Omental fat pad (tissue), 4 donors: Measurements from ENCODE around the gene TCF3. TPM values are rescaled to one million over a fixed set of nuclear protein-coding genes. Genes with fewer than 3 reads are reported as not detected.

Source experiments
- ATAC-seq: fragments of 150-250 bp; one replicate; pipeline ENCODE4 v1.9.1; 2016; ENCODE audit warnings: mild to moderate bottlenecking, moderate library complexity; ENCODE audit not compliant: low FRiP score
- DNase-seq: peaks from one replicate; pipeline ENCODE4 v3.0.0-alpha.2; 2019; ENCODE audit warnings: low spot score
- total RNA-seq, 4 donors: library from RNA; depleted of rRNA; stranded (reverse); fragments of >200 nt; gene quantifications; one replicate each; pipeline ENCODE4 v1.1.0, GENCODE V29; 2016
- TF ChIP-seq, protein P1 (sequence below), 3 donors: fragments of 450-650 bp; IDR thresholded peaks; one replicate each; pipeline ENCODE4 v1.5.1; 2016 to 2017; ENCODE audit warnings: antibody characterized with exemption in 3 of 3, mild to moderate bottlenecking in 3 of 3, moderate library complexity in 2 of 3

Gene TCF3
- total RNA-seq, 4 donors from 2014 or later, result 24.2 to 46.6 (median 40.4) TPM

DNA sequence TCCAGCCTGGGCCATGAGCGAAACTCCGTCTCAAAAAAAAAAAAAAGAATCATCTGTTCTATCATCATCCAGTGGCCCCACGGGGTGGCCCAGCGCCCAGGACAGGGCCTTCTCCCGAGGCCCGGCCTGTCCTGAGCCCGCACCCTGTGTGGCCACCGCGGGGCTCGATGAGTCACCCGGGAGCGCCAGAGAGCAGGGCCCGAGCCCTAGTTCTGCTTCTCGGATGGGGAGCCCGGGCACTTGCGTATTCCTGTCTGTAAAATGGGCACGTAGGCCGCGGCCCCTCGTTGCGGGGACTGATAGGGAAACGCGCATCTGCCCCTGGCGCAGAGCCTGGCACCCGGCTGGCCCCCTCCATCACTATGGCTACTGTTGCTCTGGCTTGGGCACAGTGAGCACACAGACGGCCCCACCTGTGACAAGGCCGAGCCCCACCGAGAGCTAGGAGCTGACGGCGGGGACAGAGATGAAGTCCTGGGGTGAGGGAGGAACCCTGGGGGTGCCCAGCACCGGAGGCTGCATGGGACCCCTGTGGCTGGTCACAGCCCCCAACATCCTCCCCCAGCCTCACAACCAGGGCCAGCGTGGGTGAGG lies 25.9 kb downstream of the TCF3 start:
- TF ChIP-seq, protein P1, sequence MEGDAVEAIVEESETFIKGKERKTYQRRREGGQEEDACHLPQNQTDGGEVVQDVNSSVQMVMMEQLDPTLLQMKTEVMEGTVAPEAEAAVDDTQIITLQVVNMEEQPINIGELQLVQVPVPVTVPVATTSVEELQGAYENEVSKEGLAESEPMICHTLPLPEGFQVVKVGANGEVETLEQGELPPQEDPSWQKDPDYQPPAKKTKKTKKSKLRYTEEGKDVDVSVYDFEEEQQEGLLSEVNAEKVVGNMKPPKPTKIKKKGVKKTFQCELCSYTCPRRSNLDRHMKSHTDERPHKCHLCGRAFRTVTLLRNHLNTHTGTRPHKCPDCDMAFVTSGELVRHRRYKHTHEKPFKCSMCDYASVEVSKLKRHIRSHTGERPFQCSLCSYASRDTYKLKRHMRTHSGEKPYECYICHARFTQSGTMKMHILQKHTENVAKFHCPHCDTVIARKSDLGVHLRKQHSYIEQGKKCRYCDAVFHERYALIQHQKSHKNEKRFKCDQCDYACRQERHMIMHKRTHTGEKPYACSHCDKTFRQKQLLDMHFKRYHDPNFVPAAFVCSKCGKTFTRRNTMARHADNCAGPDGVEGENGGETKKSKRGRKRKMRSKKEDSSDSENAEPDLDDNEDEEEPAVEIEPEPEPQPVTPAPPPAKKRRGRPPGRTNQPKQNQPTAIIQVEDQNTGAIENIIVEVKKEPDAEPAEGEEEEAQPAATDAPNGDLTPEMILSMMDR (IDR thresholded peaks at IDR 0.05), result no peak
- DNase-seq (no peak), ATAC-seq (no peak)

DNA sequence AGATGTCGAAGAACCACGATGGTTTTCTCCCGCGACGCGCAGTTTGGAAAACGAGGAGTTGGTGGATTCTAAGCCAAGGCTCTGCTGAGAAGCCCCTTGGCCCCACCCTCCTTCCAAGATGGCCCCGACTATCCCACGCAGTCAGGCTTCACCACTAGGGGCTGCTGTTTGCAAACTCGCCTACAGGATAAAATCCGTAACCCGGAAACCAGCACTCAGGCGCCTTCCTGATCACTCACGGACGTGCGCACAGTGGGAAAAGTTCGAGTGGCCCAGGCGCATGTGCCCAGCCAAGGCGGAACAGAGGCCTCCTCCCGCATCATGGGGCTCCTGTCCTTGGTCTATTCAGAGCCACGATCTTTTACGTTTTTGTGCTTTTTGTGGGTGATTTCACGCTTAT lies 28.0 kb downstream of the TCF3 start:
- TF ChIP-seq, protein P1 (IDR thresholded peaks at IDR 0.05), result no peak
- no peak for DNase-seq

DNA sequence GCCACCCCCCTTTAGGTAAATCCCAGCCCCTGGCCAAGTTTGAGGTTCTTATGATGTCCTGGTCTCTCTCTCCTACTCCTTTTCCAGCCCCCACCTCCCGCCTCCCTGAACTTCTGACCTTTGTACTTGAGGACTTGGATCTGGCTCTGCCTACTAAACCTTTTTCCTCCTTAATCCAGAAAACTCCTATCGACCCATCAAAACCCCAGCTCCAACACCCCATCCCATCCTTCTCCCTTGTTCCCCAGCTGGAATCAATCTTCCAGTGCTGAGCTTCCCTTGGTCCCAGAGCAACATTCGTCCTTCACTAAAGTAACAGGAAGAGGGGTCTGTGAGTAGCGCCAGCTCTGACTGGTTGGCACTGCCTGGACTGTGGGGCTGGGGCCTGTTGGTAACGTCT lies 29.9 kb downstream of the TCF3 start:
- DNase-seq (no peak), ATAC-seq (no peak)
- TF ChIP-seq, protein P1 (IDR thresholded peaks at IDR 0.05), result no peak

More for the DNA sequence above, 28.0 kb downstream of the TCF3 start:
- no peak for ATAC-seq

DNA sequence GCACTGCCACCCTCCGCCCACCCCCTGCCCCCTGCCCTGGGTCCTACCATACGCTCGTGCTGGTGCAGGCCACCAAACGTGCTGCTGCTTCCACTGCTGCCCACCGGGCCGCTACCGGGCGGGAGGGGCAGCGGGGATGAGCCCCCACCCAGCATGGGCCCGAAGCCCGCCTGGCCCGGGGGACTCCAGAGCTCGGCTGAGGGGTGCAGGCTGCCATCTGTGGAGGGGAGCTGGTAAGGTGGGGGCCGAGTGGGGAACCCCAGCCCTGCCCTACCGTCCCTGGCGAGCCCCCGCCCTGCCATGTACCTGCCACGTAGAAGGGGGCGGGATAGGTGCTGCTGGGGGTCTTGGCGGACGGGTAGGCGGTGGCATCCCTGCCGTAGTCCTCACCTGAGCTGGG lies 30.4 kb downstream of the TCF3 start:
- TF ChIP-seq, protein P1 (IDR thresholded peaks at IDR 0.05), result no peak
- ATAC-seq, result no peak
- DNase-seq, result no peak

- no peak for ATAC-seq
- TF ChIP-seq, protein P1 (IDR thresholded peaks at IDR 0.05), result no peak
- no peak for DNase-seq
These were observed 30.8 kb downstream of the TCF3 start for GRCh38 chr19:1621574-1621973.

DNA sequence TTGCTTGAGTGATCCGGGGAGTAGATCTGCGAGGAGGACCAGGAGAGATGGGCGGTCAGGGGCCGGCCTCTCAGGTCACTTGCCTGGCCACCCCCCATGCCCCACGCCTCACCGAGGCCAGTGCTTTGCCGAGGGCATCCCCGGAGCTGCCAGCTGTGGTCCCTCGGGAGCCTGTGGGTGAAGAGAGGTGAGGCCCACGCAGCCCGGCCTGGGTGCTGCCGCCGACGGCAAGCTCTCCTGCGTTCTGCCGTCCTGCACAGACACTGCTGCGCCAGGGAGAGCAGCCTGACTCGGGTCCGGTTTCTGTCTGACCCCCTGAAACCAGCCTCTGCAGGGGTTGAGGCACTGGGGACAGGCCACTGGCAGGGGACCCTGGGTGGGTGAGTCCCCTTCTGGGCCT lies 31.4 kb downstream of the TCF3 start:
- TF ChIP-seq, protein P1 (IDR thresholded peaks at IDR 0.05), result no peak
- DNase-seq, result no peak
- no peak for ATAC-seq

- DNase-seq (no peak), ATAC-seq (no peak)
- TF ChIP-seq, protein P1 (IDR thresholded peaks at IDR 0.05), result no peak
These were observed 31.9 kb downstream of the TCF3 start for GRCh38 chr19:1620502-1620901.
